PC-3 (cell line): ENCODE results near the gene CNST. TPM values are rescaled to one million over a fixed set of nuclear protein-coding genes. Genes with fewer than 3 reads are reported as not detected.

Experiments
- ATAC-seq: fragments of 200-7000 bp; cut with Tn5 transposase; 2 replicates; pipeline ENCODE4 v1.9.1; 2020; ENCODE audit warnings: mild to moderate bottlenecking, moderate library complexity
- BruUV-seq: library from RNA; stranded (reverse); fragments of 400-500 nt; replicated peaks from 2 replicates; lab custom pipeline; 2021; lab: Mats Ljungman, UMichigan
- CTCF ChIA-PET: fragments of 300-600 bp; sonication (Branson Sonifier 250); formaldehyde crosslinking; loops from one replicate; lab custom pipeline; 2022; ENCODE audit warnings: antibody characterized with exemption; lab: Charles Lee
- POLR2A ChIA-PET: fragments of 300-600 bp; sonication (Branson Sonifier 250); formaldehyde crosslinking; loops from one replicate; lab custom pipeline; 2022; ENCODE audit warnings: antibody characterized with exemption; ENCODE audit not compliant: unreplicated experiment; lab: Charles Lee
- DNase-seq: peaks from one replicate; pipeline ENCODE4 v3.0.0-alpha.2; 2015
- H2AFZ ChIP-seq: fragments of 300-600 bp; sonication (generic); 2 replicates; pipeline ENCODE4 v1.6.0; 2016; ENCODE audit warnings: antibody characterized with exemption, low read length
- H3F3A ChIP-seq: fragments of 300-600 bp; sonication (generic); one replicate; pipeline ENCODE4 v1.6.0; 2017; ENCODE audit warnings: antibody characterized with exemption, low read length, control low read depth, mild to moderate bottlenecking; ENCODE audit not compliant: unreplicated experiment
- H3K27ac ChIP-seq: fragments of 300-600 bp; sonication (generic); 2 replicates; pipeline ENCODE4 v1.5.1; 2016; ENCODE audit warnings: mild to moderate bottlenecking, low read length
- H3K27me3 ChIP-seq: fragments of 300-600 bp; sonication (generic); 2 replicates; pipeline ENCODE4 v1.6.1; 2016; ENCODE audit warnings: low read length, mixed read lengths
- H3K36me3 ChIP-seq: fragments of 300-600 bp; sonication (generic); 2 replicates; pipeline ENCODE4 v1.6.1; 2016; ENCODE audit warnings: low read depth, mixed run types, low read length, mixed read lengths
- H3K4me1 ChIP-seq: fragments of 300-600 bp; sonication (generic); 2 replicates; pipeline ENCODE4 v1.5.1; 2016; ENCODE audit warnings: low read length; ENCODE audit not compliant: insufficient read depth
- H3K4me2 ChIP-seq: fragments of 300-600 bp; sonication (generic); 2 replicates; pipeline ENCODE4 v1.6.0; 2016; ENCODE audit warnings: low read length
- H3K4me3 ChIP-seq: fragments of 300-600 bp; sonication (generic); 2 replicates; pipeline ENCODE4 v1.5.1; 2016; ENCODE audit warnings: mild to moderate bottlenecking, low read length, mixed read lengths
- H3K79me2 ChIP-seq: fragments of 300-600 bp; sonication (generic); 2 replicates; pipeline ENCODE4 v1.6.1; 2017; ENCODE audit warnings: low read length, mixed read lengths
- H3K9ac ChIP-seq: fragments of 300-600 bp; sonication (generic); 2 replicates; pipeline ENCODE4 v1.6.0; 2016; ENCODE audit warnings: mild to moderate bottlenecking, low read length
- H3K9me2 ChIP-seq: fragments of 300-600 bp; sonication (generic); replicated peaks from 2 replicates; pipeline ENCODE4 v1.6.1; 2016; ENCODE audit warnings: mixed run types, low read length, mixed read lengths
- H3K9me3 ChIP-seq: fragments of 300-600 bp; sonication (generic); 2 replicates; pipeline ENCODE4 v1.6.1; 2016; ENCODE audit warnings: low read length, mixed read lengths
- H4K20me1 ChIP-seq: fragments of 300-600 bp; sonication (generic); 2 replicates; pipeline ENCODE4 v1.6.1; 2016; ENCODE audit warnings: low read length, mixed read lengths
- CTCF ChIP-seq: fragments of 300-600 bp; sonication (generic); conservative IDR thresholded peaks from 2 replicates; pipeline ENCODE4 v1.5.1; 2017; ENCODE audit warnings: antibody characterized with exemption, low read depth, mild to moderate bottlenecking, low read length
- EZH2 ChIP-seq: fragments of 300-600 bp; sonication (generic); IDR thresholded peaks from one replicate; pipeline ENCODE4 v1.6.1; 2017; ENCODE audit warnings: antibody characterized with exemption, mild to moderate bottlenecking, low read length; ENCODE audit not compliant: unreplicated experiment
- EZH2phosphoT487 ChIP-seq: fragments of 300-600 bp; sonication (generic); IDR thresholded peaks from 2 replicates; pipeline ENCODE4 v1.6.1; 2018; ENCODE audit warnings: mild to moderate bottlenecking, antibody characterized with exemption, low read length, borderline replicate concordance
- intact Hi-C: fragments of 100-400 bp; cut with micrococcal nuclease; formaldehyde crosslinking; loops from 2 replicates; pipeline ENCODE4 v1.9.0; 2023
- total RNA-seq: library from RNA; depleted of rRNA; stranded (reverse); fragments of >200 nt; gene quantifications from 2 replicates; pipeline ENCODE4 v1.2.3, GENCODE V29; 2014

CNST gene
- total RNA-seq, 1 experiment from 2014 or later, result 13.5 TPM

DNA sequence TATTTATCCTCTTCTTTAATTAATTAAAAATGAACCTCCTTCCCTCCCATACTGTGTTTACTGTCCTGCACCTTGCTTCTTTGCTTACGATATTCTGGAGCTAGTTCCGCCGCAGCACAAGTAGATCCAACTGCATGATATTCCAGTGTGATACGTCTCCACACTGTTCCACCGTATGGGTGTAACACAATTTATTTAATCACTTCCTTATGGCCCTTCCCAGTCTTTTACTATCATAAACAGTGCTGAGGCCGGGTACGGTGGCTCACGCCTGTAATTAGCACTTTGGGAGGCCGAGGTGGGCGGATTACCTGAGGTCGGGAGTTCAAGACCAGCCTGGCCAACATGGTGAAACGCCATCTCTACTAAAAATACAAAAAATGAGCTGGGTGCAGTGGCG is 25.7 kb downstream of the CNST start:
- DNase-seq (no peak), ATAC-seq (no peak)
- TF ChIP-seq EZH2 (no peak), CTCF (no peak), EZH2phosphoT487 (no peak)
- ChIA-PET POLR2A (no interaction called here), CTCF (no interaction called here)
- peaks cover 24% of the 10 kb centered on the region for H3K79me2 ChIP-seq
- H3K9ac ChIP-seq, result no peak overlapping the region
- H3K4me2 ChIP-seq, result no peak overlapping the region
- H3K36me3 ChIP-seq, result peaks cover 11% of the 10 kb centered on the region; the same call in 1 of the 2 replicates
- H3K9me3 ChIP-seq, result no peaks in the 10 kb centered on the region
- H3K27ac ChIP-seq, result no peak overlapping the region
- no TSS peak for BruUV-seq
- no peaks in the 10 kb centered on the region for H3K27me3 ChIP-seq
- intact Hi-C loops, result no loop called here
- H3F3A ChIP-seq, result no peaks in the 10 kb centered on the region
- H2AFZ ChIP-seq, result no peak overlapping the region
- no peak overlapping the region for H3K4me3 ChIP-seq
- no peaks in the 10 kb centered on the region for H3K9me2 ChIP-seq
- peaks cover 19% of the 10 kb centered on the region for H3K4me1 ChIP-seq
- no peaks in the 10 kb centered on the region for H4K20me1 ChIP-seq

DNA sequence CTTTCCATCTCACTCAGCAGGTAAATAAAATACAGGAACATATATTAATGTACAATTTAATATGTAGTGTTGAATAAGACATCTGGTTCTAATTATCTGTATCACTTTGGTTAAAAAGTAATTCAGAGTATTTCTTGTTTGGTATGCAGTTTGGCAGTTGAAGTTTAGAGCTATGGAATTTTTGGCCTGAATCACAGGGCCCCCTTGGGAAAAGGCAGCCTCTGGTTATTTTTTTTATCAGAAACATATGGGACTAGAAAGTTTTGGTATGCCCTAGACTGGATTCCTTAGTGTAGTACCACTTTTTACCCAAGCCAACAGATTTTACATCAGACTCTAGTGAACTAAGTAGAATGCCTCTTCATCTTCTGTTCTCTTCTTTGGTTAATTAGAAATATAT is 26.4 kb downstream of the CNST start:
- no TSS peak for BruUV-seq
- ATAC-seq (no peak), DNase-seq (no peak)
- Histone ChIP-seq H3K4me2 (no peak overlapping the region), H3K27ac (no peak overlapping the region), H3K4me1 (peaks cover 18% of the 10 kb centered on the region), H3K4me3 (no peak overlapping the region), H3K9me3 (no peaks in the 10 kb centered on the region), H3K9me2 (no peaks in the 10 kb centered on the region), H3K79me2 (peaks cover 19% of the 10 kb centered on the region), H3F3A (no peaks in the 10 kb centered on the region), H3K27me3 (no peaks in the 10 kb centered on the region), H2AFZ (no peak overlapping the region), H3K9ac (no peak overlapping the region), H4K20me1 (no peaks in the 10 kb centered on the region), H3K36me3 (peaks cover 11% of the 10 kb centered on the region; the same call in 1 of the 2 replicates)
- POLR2A ChIA-PET, result no interaction called here
- TF ChIP-seq CTCF, result no peak
- intact Hi-C loops, result no loop called here
- CTCF ChIA-PET, result no interaction called here

GRCh38 chr1:246595146-246595545 is 28.9 kb downstream of the CNST start:
- Histone ChIP-seq H3K9ac (no peak overlapping the region), H3K27ac (no peak overlapping the region), H3K36me3 (peaks cover 11% of the 10 kb centered on the region; the same call in 1 of the 2 replicates), H3K79me2 (peaks cover 30% of the 10 kb centered on the region), H2AFZ (no peak overlapping the region), H3K9me2 (no peaks in the 10 kb centered on the region), H4K20me1 (no peaks in the 10 kb centered on the region), H3K4me2 (no peak overlapping the region), H3K9me3 (no peaks in the 10 kb centered on the region), H3F3A (no peaks in the 10 kb centered on the region), H3K4me3 (no peak overlapping the region), H3K4me1 (peaks cover 18% of the 10 kb centered on the region), H3K27me3 (no peaks in the 10 kb centered on the region)
- CTCF ChIA-PET, result no interaction called here
- no TSS peak for BruUV-seq
- intact Hi-C loops, result no loop called here
- DNase-seq (no peak), ATAC-seq (no peak)
- TF ChIP-seq EZH2 (no peak), EZH2phosphoT487 (no peak), CTCF (no peak)
- POLR2A ChIA-PET, result interaction anchor here (0.7 kb wide), 1 partner anchor 13 kb away, joined by 5 read pairs; no protein-coding TSS in a partner anchor
